Measurements from ENCODE around the gene CXADR. TPM values are rescaled to one million over a fixed set of nuclear protein-coding genes. Genes with fewer than 3 reads are reported as not detected.

The CXADR gene
- total RNA-seq, 1 experiment from 2014 or later, result 51.7 TPM

DNA sequence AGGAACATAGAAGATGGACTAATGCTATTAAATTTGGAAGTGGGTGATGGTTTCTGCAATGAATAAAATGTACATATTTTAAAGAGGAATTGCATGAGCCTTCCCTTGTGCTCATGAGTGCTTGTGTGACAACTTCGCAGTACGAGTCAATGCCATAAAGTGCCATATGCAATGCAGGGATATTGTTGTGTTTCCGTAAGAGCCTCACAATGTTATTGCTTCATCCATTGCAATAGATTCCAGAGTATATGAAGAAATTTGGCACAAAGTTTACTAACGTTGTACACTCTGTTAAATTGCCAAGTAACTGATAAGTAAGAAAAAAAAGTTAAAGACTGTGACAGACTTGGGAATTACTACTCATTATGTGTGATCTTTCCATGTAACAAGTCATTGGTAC lies 77.6 kb downstream of the CXADR start:
- DNase-seq, result no peak
- BruUV-seq (replicated peaks), result no TSS peak

DNA sequence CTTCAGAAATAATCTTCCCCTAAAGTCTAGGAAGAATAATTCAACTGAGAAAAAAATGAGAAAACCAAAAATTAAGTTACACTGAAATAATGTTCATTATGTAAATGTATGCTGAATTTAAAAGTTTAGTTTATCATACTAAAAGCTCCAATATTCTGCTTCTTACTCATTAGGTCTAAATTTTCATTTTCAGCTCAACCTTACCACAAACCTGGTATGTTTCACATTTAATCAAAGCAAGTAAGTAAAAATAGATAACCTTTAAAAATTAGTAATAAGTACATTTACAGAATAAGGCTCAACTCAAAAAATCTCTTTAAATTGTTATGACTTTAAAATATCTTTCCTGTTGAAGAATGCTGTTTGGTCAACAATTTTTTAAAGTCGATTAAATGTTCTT lies 84.8 kb downstream of the CXADR start:
- Mint-ChIP-seq H3K36me3 (ENCODE audit: insufficient read depth, unreplicated experiment) (peaks cover 10% of the 10 kb centered on the region), H3K9me3 (ENCODE audit: low read depth, unreplicated experiment) (no peaks in the 10 kb centered on the region), H3K4me3 (ENCODE audit: low read depth, unreplicated experiment) (no peak overlapping the region), H3K4me1 (ENCODE audit: low read depth, unreplicated experiment) (no peaks in the 10 kb centered on the region), H3K27me3 (ENCODE audit: unreplicated experiment) (no peaks in the 10 kb centered on the region), H3K27ac (ENCODE audit: unreplicated experiment) (no peak overlapping the region)
- TF ChIP-seq, protein P1, sequence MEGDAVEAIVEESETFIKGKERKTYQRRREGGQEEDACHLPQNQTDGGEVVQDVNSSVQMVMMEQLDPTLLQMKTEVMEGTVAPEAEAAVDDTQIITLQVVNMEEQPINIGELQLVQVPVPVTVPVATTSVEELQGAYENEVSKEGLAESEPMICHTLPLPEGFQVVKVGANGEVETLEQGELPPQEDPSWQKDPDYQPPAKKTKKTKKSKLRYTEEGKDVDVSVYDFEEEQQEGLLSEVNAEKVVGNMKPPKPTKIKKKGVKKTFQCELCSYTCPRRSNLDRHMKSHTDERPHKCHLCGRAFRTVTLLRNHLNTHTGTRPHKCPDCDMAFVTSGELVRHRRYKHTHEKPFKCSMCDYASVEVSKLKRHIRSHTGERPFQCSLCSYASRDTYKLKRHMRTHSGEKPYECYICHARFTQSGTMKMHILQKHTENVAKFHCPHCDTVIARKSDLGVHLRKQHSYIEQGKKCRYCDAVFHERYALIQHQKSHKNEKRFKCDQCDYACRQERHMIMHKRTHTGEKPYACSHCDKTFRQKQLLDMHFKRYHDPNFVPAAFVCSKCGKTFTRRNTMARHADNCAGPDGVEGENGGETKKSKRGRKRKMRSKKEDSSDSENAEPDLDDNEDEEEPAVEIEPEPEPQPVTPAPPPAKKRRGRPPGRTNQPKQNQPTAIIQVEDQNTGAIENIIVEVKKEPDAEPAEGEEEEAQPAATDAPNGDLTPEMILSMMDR (IDR thresholded peaks at IDR 0.05; ENCODE audit: unreplicated experiment), result no peak
- CTCF ChIA-PET, result no interaction called here
- intact Hi-C loops (cut with micrococcal nuclease; ENCODE audit: unreplicated experiment), result no loop called here
- no TSS peak for BruUV-seq (replicated peaks)
- DNase-seq, result no peak

More for the DNA sequence above, 77.6 kb downstream of the CXADR start:
- CTCF ChIA-PET, result no interaction called here
- Mint-ChIP-seq H3K4me3 (ENCODE audit: low read depth, unreplicated experiment) (no peak overlapping the region), H3K4me1 (ENCODE audit: low read depth, unreplicated experiment) (no peaks in the 10 kb centered on the region), H3K9me3 (ENCODE audit: low read depth, unreplicated experiment) (no peaks in the 10 kb centered on the region), H3K27me3 (ENCODE audit: unreplicated experiment) (no peaks in the 10 kb centered on the region), H3K27ac (ENCODE audit: unreplicated experiment) (no peak overlapping the region), H3K36me3 (ENCODE audit: insufficient read depth, unreplicated experiment) (peaks cover 13% of the 10 kb centered on the region)
- intact Hi-C loops (cut with micrococcal nuclease; ENCODE audit: unreplicated experiment), result no loop called here
- TF ChIP-seq, protein P1 (IDR thresholded peaks at IDR 0.05; ENCODE audit: unreplicated experiment), result no peak

DNA sequence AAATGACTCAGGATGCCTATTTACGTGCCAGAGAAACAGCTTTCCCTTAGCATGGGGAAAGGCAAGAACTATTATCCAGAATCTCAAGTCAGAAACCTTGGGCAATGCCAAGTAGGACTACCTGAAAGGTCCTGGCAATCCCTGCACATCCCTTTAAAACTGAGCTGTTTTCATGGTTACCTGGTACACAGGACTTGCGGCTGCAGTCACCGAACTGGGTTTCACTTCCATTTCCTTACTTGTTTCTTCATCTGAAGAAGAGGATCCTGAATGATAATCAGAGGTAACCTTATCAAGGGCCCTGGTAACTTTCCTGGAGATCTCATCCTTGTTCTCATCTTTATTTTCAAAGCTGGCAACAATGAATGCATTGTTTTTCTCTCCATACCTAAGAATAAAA lies 85.6 kb downstream of the CXADR start:
- TF ChIP-seq, protein P1 (IDR thresholded peaks at IDR 0.05; ENCODE audit: unreplicated experiment), result no peak
- intact Hi-C loops (cut with micrococcal nuclease; ENCODE audit: unreplicated experiment), result no loop called here
- Mint-ChIP-seq H3K4me1 (ENCODE audit: low read depth, unreplicated experiment) (no peaks in the 10 kb centered on the region), H3K27me3 (ENCODE audit: unreplicated experiment) (no peaks in the 10 kb centered on the region), H3K9me3 (ENCODE audit: low read depth, unreplicated experiment) (no peaks in the 10 kb centered on the region), H3K27ac (ENCODE audit: unreplicated experiment) (no peak overlapping the region), H3K4me3 (ENCODE audit: low read depth, unreplicated experiment) (no peak overlapping the region), H3K36me3 (ENCODE audit: insufficient read depth, unreplicated experiment) (peaks cover 7% of the 10 kb centered on the region)
- CTCF ChIA-PET, result no interaction called here
- no TSS peak for BruUV-seq (replicated peaks)
- DNase-seq, result no peak

GRCh38 chr21:17602874-17603273 lies 90.0 kb downstream of the CXADR start:
- Mint-ChIP-seq H3K4me1 (ENCODE audit: low read depth, unreplicated experiment) (no peaks in the 10 kb centered on the region), H3K27me3 (ENCODE audit: unreplicated experiment) (no peaks in the 10 kb centered on the region), H3K4me3 (ENCODE audit: low read depth, unreplicated experiment) (no peak overlapping the region), H3K36me3 (ENCODE audit: insufficient read depth, unreplicated experiment) (peaks cover 17% of the 10 kb centered on the region), H3K9me3 (ENCODE audit: low read depth, unreplicated experiment) (no peaks in the 10 kb centered on the region), H3K27ac (ENCODE audit: unreplicated experiment) (no peak overlapping the region)
- no peak for DNase-seq
- BruUV-seq (replicated peaks), result no TSS peak
- CTCF ChIA-PET, result no interaction called here
- TF ChIP-seq, protein P1 (IDR thresholded peaks at IDR 0.05; ENCODE audit: unreplicated experiment), result no peak
- intact Hi-C loops (cut with micrococcal nuclease; ENCODE audit: unreplicated experiment), result no loop called here

Measured in Calu3 (cell line).